HG03439 (cell line): ENCODE results near the gene ARL2.
"Not testable (repeated sequence)": the region's sequence is repeated elsewhere in the genome, so short reads cannot be mapped to it uniquely, and the experiment has no call there.

ENCODE experiments used
- ATAC-seq: cut with Tn5 transposase; IDR thresholded peaks from one replicate; pipeline ENCODE4 v1.9.1; 2021; ENCODE audit warnings: mild to moderate bottlenecking, moderate library complexity; ENCODE audit not compliant: unreplicated experiment

ARL2 gene

GRCh38 chr11:65003968-65004367 lies 10.0 kb upstream of the ARL2 start:
- not testable (repeated sequence) for ATAC-seq

GRCh38 chr11:65008016-65008415 lies 5.9 kb upstream of the ARL2 start:
- ATAC-seq = no peak

GRCh38 chr11:65008873-65009272 lies 5.1 kb upstream of the ARL2 start:
- ATAC-seq = no peak

- peak; percentile 67 for ATAC-seq
Measured at GRCh38 chr11:65013130-65013887, 651 bp upstream of the ARL2 start.

- no peak for ATAC-seq
Measured at GRCh38 chr11:65014726-65015227, 817 bp downstream of the ARL2 start.

GRCh38 chr11:65016705-65017104 lies 2.7 kb downstream of the ARL2 start:
- no peak for ATAC-seq

GRCh38 chr11:65017937-65018336 lies 4.0 kb downstream of the ARL2 start:
- no peak for ATAC-seq

GRCh38 chr11:65019824-65020223 lies 5.9 kb downstream of the ARL2 start:
- ATAC-seq = no peak

GRCh38 chr11:65021003-65021402 lies 7.0 kb downstream of the ARL2 start:
- no peak for ATAC-seq

GRCh38 chr11:65021509-65021908 lies 7.5 kb downstream of the ARL2 start:
- no peak for ATAC-seq

GRCh38 chr11:65023502-65023901 lies 9.5 kb downstream of the ARL2 start:
- ATAC-seq = not testable (repeated sequence)

- ATAC-seq = peak; percentile 2
Measured at GRCh38 chr11:65026810-65027209, 12.8 kb downstream of the ARL2 start.

- ATAC-seq = peak; percentile 94
Measured at GRCh38 chr11:65027213-65028067, 13.5 kb downstream of the ARL2 start, which contains the start of gene SNX15. Gene SNX15 (plus strand): TSS chr11:65027439. CDS start chr11:65027538, 99 bp downstream.

- no peak for ATAC-seq
Measured at GRCh38 chr11:65032216-65032615, 18.3 kb downstream of the ARL2 start.

- no peak for ATAC-seq
Measured at GRCh38 chr11:65034423-65034822, 20.5 kb downstream of the ARL2 start.

GRCh38 chr11:65035579-65035978 lies 21.6 kb downstream of the ARL2 start:
- ATAC-seq = no peak

GRCh38 chr11:65036931-65037330 lies 23.0 kb downstream of the ARL2 start:
- ATAC-seq = no peak

- ATAC-seq = no peak
Measured at GRCh38 chr11:65040520-65040846, 26.5 kb downstream of the ARL2 start.

- peak; percentile 81 for ATAC-seq
Measured at GRCh38 chr11:65040847-65041622, 27.1 kb downstream of the ARL2 start, which contains the start of gene SAC3D1. Gene SAC3D1 (plus strand): TSS chr11:65041210. CDS start chr11:65041293, 83 bp downstream.

- no peak for ATAC-seq
Measured at GRCh38 chr11:65042891-65043290, 28.9 kb downstream of the ARL2 start.
